Fibroblast of lung (primary cell): Measurements from ENCODE around the gene HAPLN3. TPM values are rescaled to one million over a fixed set of nuclear protein-coding genes. Genes with fewer than 3 reads are reported as not detected.

Experiments
- DNase-seq, 2 donors: peaks; one replicate each; pipeline versions ENCODE4 v3.0.0 to v3.0.0-alpha.2; 2010; ENCODE audit warnings: low read depth in 2 of 2
- H2AFZ ChIP-seq: 2 replicates; pipeline ENCODE4 v1.5.1; 2012; ENCODE audit warnings: low read length, control low read depth, inconsistent platforms
- H3K27ac ChIP-seq: 2 replicates; pipeline ENCODE4 v1.5.1; 2011; ENCODE audit warnings: low read length, control low read depth; ENCODE audit not compliant: insufficient read depth
- H3K27me3 ChIP-seq: 2 replicates; pipeline ENCODE4 v1.5.1; 2011; ENCODE audit warnings: mild to moderate bottlenecking, low read length; ENCODE audit not compliant: control insufficient read depth, insufficient read depth
- H3K36me3 ChIP-seq: 2 replicates; pipeline ENCODE4 v1.5.1; 2011; ENCODE audit warnings: low read length; ENCODE audit not compliant: control insufficient read depth, insufficient read depth
- H3K4me1 ChIP-seq: 2 replicates; pipeline ENCODE4 v1.5.1; 2011; ENCODE audit warnings: low read length; ENCODE audit not compliant: control insufficient read depth, insufficient read depth; ENCODE audit errors: extremely low read depth
- H3K4me2 ChIP-seq: 2 replicates; pipeline ENCODE4 v1.5.1; 2011; ENCODE audit warnings: low read length, control low read depth; ENCODE audit not compliant: insufficient read depth; ENCODE audit errors: extremely low read depth
- H3K4me3 ChIP-seq, 4 experiments: fragments of 200-600 bp in 1 of 4; sonication (generic) in 1 of 4; replicated peaks in 1 of 4; 2 replicates each; pipeline ENCODE4 v1.5.1; 2011 to 2016; ENCODE audit warnings: low read length in 4 of 4, low read depth in 3 of 4, mild to moderate bottlenecking in 3 of 4, control low read depth in 2 of 4, inconsistent platforms in 1 of 4, mixed read lengths in 1 of 4; ENCODE audit not compliant: insufficient read depth in 1 of 4; ENCODE audit errors: control extremely low read depth in 1 of 4
- H3K79me2 ChIP-seq: 2 replicates; pipeline ENCODE4 v1.5.1; 2012; ENCODE audit warnings: mild to moderate bottlenecking, low read length, inconsistent platforms; ENCODE audit not compliant: control insufficient read depth, insufficient read depth
- H3K9ac ChIP-seq: 2 replicates; pipeline ENCODE4 v1.5.1; 2011; ENCODE audit warnings: mild to moderate bottlenecking, low read length, control low read depth; ENCODE audit not compliant: insufficient read depth
- H3K9me3 ChIP-seq: 2 replicates; pipeline ENCODE4 v1.5.1; 2012; ENCODE audit warnings: low read depth, low read length; ENCODE audit not compliant: control insufficient read depth, insufficient read depth
- H4K20me1 ChIP-seq: 2 replicates; pipeline ENCODE4 v1.5.1; 2011; ENCODE audit warnings: low read length; ENCODE audit not compliant: control insufficient read depth, insufficient read depth; ENCODE audit errors: extremely low read depth
- EZH2 ChIP-seq: IDR thresholded peaks from 2 replicates; pipeline ENCODE4 v1.5.1; 2012; ENCODE audit warnings: low read length, control low read depth, mild to moderate bottlenecking; ENCODE audit errors: missing control alignments
- polyA plus RNA-seq, 2 donors: library from polyadenylated mRNA; depleted of rRNA in 1 of 2; stranded (reverse) in 1 of 2; unstranded in 1 of 2; fragments of >200 nt; gene quantifications; 2 replicates each; pipeline ENCODE4 v1.2.1, GENCODE V29; 2011 to 2012; ENCODE audit warnings: missing spikeins in 1 of 2
- total RNA-seq: library from RNA; depleted of rRNA; stranded (reverse); fragments of >200 nt; gene quantifications from 2 replicates; pipeline ENCODE4 v1.2.1, GENCODE V29; 2014
- TF ChIP-seq, protein P1 (sequence below), 2 donors: IDR thresholded peaks in 1 of 2; conservative IDR thresholded peaks in 1 of 2; 1 replicate in 1 of 2; 2 replicates in 1 of 2; pipeline ENCODE4 v1.5.1; 2011 to 2012; ENCODE audit warnings: low read length in 2 of 2, control low read depth in 1 of 2, inconsistent platforms in 1 of 2, low read depth in 1 of 2, mild to moderate bottlenecking in 1 of 2

HAPLN3 gene
- total and polyA plus RNA-seq, 2 donors (not counting 1 experiment from before 2014, with no cell fraction given) = 3.1 to 4.3 TPM

DNA sequence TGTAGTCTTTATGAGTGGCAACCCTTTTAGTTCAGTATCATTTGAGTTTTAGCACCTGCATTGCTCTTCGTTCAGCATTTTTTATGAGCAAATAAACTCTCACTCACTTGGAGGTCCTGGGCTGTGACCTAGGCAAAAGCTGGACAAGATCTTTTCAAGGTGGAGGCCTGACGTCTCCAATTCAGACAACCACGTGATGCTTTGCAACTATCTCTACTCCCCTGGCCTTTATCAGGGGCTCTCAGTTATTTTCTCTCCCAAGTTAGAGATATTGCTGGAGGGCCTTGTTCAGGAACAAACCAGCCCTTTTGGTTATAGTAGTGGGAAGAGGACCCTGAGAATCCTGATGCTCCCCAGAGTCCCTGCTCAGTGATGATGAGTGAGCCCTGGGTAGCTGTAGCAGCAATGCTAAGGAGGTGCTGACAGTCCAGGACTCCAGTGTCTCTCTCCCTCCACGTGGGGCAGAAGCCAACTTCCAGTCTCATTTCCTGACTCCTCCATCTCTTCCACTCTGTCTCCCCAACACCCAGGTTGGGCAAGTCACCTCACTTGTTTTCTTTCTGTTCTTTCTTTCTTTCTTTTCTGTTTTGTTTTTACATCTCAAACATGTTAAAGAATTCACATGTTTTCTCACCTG, 30.4 kb downstream of the HAPLN3 start:
- no peak overlapping the region for H3K27ac ChIP-seq
- peaks cover 24% of the 10 kb centered on the region for H3K27me3 ChIP-seq
- H4K20me1 ChIP-seq = no peaks in the 10 kb centered on the region
- no peak overlapping the region for H3K4me3 ChIP-seq
- H3K36me3 ChIP-seq = no peaks in the 10 kb centered on the region
- no peaks in the 10 kb centered on the region for H3K79me2 ChIP-seq
- no peak overlapping the region for H3K9ac ChIP-seq
- no peaks in the 10 kb centered on the region for H3K4me1 ChIP-seq
- DNase-seq = no peak
- no peaks in the 10 kb centered on the region for H3K9me3 ChIP-seq
- no peak overlapping the region for H3K4me2 ChIP-seq
- no peak for TF ChIP-seq EZH2
- no peak overlapping the region for H2AFZ ChIP-seq

DNA sequence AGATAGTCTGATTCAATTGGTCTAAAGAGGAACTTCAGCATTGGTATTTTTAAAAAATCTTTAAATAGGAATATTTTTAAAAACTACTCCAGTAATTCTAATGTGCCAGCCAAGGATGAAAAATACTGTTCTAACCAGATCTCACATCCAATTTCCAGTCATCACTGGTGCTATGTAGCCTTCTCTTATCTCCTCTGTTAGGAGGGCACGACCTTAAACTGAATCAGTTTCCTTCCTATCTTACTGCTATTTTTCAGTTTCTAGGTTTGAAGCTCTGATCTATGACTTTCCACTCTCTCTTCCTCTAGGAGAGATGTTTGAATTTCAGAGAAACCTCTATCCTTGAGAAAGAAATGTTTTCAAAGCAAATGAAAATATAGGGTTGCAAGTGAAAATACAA, 31.9 kb downstream of the HAPLN3 start:
- Histone ChIP-seq H3K36me3 (no peaks in the 10 kb centered on the region), H2AFZ (no peak overlapping the region), H3K9me3 (no peaks in the 10 kb centered on the region), H4K20me1 (no peaks in the 10 kb centered on the region), H3K27me3 (peaks cover 20% of the 10 kb centered on the region), H3K27ac (no peak overlapping the region), H3K9ac (no peak overlapping the region), H3K4me3 (no peak overlapping the region), H3K4me2 (no peak overlapping the region), H3K79me2 (no peaks in the 10 kb centered on the region), H3K4me1 (no peaks in the 10 kb centered on the region)
- no peak for TF ChIP-seq EZH2
- TF ChIP-seq, protein P1, sequence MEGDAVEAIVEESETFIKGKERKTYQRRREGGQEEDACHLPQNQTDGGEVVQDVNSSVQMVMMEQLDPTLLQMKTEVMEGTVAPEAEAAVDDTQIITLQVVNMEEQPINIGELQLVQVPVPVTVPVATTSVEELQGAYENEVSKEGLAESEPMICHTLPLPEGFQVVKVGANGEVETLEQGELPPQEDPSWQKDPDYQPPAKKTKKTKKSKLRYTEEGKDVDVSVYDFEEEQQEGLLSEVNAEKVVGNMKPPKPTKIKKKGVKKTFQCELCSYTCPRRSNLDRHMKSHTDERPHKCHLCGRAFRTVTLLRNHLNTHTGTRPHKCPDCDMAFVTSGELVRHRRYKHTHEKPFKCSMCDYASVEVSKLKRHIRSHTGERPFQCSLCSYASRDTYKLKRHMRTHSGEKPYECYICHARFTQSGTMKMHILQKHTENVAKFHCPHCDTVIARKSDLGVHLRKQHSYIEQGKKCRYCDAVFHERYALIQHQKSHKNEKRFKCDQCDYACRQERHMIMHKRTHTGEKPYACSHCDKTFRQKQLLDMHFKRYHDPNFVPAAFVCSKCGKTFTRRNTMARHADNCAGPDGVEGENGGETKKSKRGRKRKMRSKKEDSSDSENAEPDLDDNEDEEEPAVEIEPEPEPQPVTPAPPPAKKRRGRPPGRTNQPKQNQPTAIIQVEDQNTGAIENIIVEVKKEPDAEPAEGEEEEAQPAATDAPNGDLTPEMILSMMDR (conservative IDR thresholded peaks at IDR 0.05 in 1 of 2, IDR thresholded peaks at IDR 0.05 in 1 of 2; ENCODE audit: low read depth in 1 of 2, low read length in 2 of 2) = no peak
- no peak for DNase-seq

DNA sequence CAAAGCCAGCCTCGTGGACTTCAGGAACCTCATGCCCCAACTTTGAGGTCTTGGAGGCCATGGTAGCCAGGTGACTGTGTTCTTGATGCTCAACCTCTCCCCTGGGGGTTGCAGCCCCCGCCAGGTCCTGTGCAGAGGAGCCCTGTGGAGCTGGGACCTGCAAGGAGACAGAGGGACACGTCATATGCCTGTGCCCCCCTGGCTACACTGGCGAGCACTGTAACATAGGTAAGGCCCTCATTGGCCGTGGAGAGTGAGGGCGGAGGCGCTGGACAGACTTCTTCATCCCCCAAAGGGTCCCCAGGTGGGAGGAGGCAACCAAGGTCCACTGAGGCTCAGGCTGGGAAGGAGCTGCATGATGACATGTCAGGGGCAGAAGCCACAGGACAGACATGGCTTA, 35.1 kb downstream of the HAPLN3 start:
- Histone ChIP-seq H3K27me3 (peaks cover 23% of the 10 kb centered on the region), H3K4me2 (no peak overlapping the region), H3K27ac (no peak overlapping the region), H3K79me2 (no peaks in the 10 kb centered on the region), H3K4me1 (no peaks in the 10 kb centered on the region), H3K4me3 (no peak overlapping the region), H3K36me3 (no peaks in the 10 kb centered on the region), H4K20me1 (no peaks in the 10 kb centered on the region), H3K9me3 (no peaks in the 10 kb centered on the region), H3K9ac (no peak overlapping the region), H2AFZ (no peak overlapping the region)
- no peak for DNase-seq
- TF ChIP-seq, protein P1 (conservative IDR thresholded peaks at IDR 0.05 in 1 of 2, IDR thresholded peaks at IDR 0.05 in 1 of 2; ENCODE audit: low read depth in 1 of 2, low read length in 2 of 2) = no peak
- no peak for TF ChIP-seq EZH2
